Parathyroid adenoma (tissue), 2 donors: Measurements from ENCODE around the gene OR4B1.
"Not testable (repeated sequence)": the region's sequence is repeated elsewhere in the genome, so short reads cannot be mapped to it uniquely, and the experiment has no call there.

Experiments used
- H2AFZ ChIP-seq: fragments of 300-600 bp; sonication (generic); one replicate; pipeline ENCODE4 v1.7.0; 2017; ENCODE audit warnings: antibody characterized with exemption, mild to moderate bottlenecking
- H3K27ac ChIP-seq: fragments of 300-600 bp; sonication (generic); one replicate; pipeline ENCODE4 v1.7.0; 2017
- H3K27me3 ChIP-seq: fragments of 300-600 bp; sonication (generic); one replicate; pipeline ENCODE4 v1.7.0; 2017; ENCODE audit warnings: low read length; ENCODE audit not compliant: control insufficient read depth, insufficient read depth
- H3K36me3 ChIP-seq: fragments of 300-600 bp; sonication (generic); one replicate; pipeline ENCODE4 v1.7.0; 2017; ENCODE audit warnings: low read length; ENCODE audit not compliant: control insufficient read depth, insufficient read depth
- H3K4me1 ChIP-seq: fragments of 300-600 bp; sonication (generic); one replicate; pipeline ENCODE4 v1.7.0; 2017; ENCODE audit warnings: control low read depth
- H3K4me2 ChIP-seq: fragments of 300-600 bp; sonication (generic); one replicate; pipeline ENCODE4 v1.7.0; 2017; ENCODE audit warnings: low read length
- H3K4me3 ChIP-seq: fragments of 300-600 bp; sonication (generic); one replicate; pipeline ENCODE4 v1.7.0; 2017; ENCODE audit warnings: low read depth, low read length
- H3K79me2 ChIP-seq: fragments of 300-600 bp; sonication (generic); one replicate; pipeline ENCODE4 v1.7.0; 2017; ENCODE audit warnings: control low read depth
- H3K9ac ChIP-seq: fragments of 300-600 bp; sonication (generic); one replicate; pipeline ENCODE4 v1.7.0; 2017; ENCODE audit warnings: mild to moderate bottlenecking
- H3K9me3 ChIP-seq: fragments of 300-600 bp; sonication (generic); one replicate; pipeline ENCODE4 v1.7.0; 2017; ENCODE audit warnings: low read length; ENCODE audit not compliant: control insufficient read depth
- TF ChIP-seq, protein P1 (sequence below): fragments of 300-600 bp; sonication (generic); IDR thresholded peaks from one replicate; pipeline ENCODE4 v1.7.0; 2017; ENCODE audit warnings: antibody characterized with exemption, mild to moderate bottlenecking
- donor health status: primary hyperparathyroidism.

The OR4B1 gene

DNA sequence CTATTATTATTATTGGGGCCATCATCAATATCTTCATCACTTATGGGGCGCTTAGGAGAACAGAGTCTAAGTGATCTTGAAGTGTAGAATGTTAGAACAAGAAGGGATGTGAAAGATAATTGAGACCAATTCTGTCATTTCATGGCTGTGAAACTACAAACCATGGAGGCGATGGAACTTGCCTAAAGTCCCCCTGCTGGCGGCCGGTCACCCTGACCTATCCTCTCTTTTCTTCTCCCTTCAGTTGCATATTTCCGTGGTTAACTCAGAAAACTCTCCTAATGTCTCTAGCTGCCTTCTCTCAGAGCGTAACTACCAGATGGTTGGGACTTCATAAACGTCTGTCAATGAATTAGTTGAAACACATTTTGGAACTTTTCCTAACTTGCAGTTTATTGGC, 6.6 kb upstream of the OR4B1 start:
- H3K27me3 ChIP-seq: no peaks in the 10 kb centered on the region
- H3K4me1 ChIP-seq: no peaks in the 10 kb centered on the region
- H3K9me3 ChIP-seq: no peaks in the 10 kb centered on the region
- no peaks in the 10 kb centered on the region for H3K79me2 ChIP-seq
- no peak overlapping the region for H3K4me2 ChIP-seq
- no peak overlapping the region for H3K4me3 ChIP-seq
- no peak overlapping the region for H2AFZ ChIP-seq
- no peaks in the 10 kb centered on the region for H3K36me3 ChIP-seq
- no peak overlapping the region for H3K27ac ChIP-seq
- no peak overlapping the region for H3K9ac ChIP-seq
- TF ChIP-seq, protein P1, sequence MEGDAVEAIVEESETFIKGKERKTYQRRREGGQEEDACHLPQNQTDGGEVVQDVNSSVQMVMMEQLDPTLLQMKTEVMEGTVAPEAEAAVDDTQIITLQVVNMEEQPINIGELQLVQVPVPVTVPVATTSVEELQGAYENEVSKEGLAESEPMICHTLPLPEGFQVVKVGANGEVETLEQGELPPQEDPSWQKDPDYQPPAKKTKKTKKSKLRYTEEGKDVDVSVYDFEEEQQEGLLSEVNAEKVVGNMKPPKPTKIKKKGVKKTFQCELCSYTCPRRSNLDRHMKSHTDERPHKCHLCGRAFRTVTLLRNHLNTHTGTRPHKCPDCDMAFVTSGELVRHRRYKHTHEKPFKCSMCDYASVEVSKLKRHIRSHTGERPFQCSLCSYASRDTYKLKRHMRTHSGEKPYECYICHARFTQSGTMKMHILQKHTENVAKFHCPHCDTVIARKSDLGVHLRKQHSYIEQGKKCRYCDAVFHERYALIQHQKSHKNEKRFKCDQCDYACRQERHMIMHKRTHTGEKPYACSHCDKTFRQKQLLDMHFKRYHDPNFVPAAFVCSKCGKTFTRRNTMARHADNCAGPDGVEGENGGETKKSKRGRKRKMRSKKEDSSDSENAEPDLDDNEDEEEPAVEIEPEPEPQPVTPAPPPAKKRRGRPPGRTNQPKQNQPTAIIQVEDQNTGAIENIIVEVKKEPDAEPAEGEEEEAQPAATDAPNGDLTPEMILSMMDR: no peak

DNA sequence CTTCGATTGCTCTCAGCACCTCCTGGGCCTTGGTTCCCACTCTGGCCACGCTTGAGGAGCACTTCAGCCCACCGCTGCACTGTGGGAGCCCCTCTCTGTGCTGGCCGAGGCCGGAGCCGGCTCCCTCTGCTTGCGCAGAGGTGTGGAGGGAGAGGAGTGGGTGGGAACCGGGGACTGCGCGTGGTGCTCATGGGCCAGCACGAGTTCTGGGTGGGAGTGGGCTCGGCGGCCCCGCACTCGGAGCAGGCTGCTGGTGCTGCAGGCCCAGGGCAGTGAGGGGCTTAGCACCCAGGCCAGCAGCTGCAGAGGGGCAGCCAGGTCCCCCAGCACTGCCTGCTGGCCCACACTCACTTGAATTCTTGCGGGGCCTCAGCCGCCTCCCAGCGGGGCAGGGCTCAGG, 12.2 kb downstream of the OR4B1 start:
- TF ChIP-seq, protein P1: no peak

DNA sequence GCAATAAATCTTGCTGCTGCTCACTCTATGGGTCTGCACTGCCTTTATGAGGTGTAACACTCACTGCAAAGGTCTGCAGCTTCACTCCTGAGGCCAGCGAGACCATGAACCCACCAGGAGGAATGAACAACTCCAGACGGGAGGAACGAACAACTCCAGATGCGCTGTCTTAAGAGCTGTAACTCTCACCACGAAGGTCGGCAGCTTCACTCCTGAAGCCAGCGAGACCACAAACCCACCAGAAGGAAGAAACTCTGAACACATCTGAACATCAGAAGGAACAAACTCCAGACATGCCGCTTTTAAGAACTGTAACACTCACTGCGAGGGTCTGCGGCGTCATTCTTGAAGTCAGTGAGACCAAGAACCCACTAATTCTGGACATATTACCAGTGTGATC, 13.4 kb downstream of the OR4B1 start:
- H3K4me1 ChIP-seq, H3K36me3 ChIP-seq, H3K27ac ChIP-seq, H3K4me3 ChIP-seq, H3K4me2 ChIP-seq, H3K9ac ChIP-seq, H3K9me3 ChIP-seq, H2AFZ ChIP-seq, H3K79me2 ChIP-seq, H3K27me3 ChIP-seq: not testable (repeated sequence)

More for the DNA sequence above, 12.2 kb downstream of the OR4B1 start:
- Histone ChIP-seq H3K4me3 (no peak overlapping the region), H3K9me3 (no peaks in the 10 kb centered on the region), H3K9ac (no peak overlapping the region), H2AFZ (no peak overlapping the region), H3K4me2 (no peak overlapping the region), H3K4me1 (no peaks in the 10 kb centered on the region), H3K27ac (no peak overlapping the region), H3K27me3 (no peaks in the 10 kb centered on the region), H3K79me2 (no peaks in the 10 kb centered on the region), H3K36me3 (no peaks in the 10 kb centered on the region)

DNA sequence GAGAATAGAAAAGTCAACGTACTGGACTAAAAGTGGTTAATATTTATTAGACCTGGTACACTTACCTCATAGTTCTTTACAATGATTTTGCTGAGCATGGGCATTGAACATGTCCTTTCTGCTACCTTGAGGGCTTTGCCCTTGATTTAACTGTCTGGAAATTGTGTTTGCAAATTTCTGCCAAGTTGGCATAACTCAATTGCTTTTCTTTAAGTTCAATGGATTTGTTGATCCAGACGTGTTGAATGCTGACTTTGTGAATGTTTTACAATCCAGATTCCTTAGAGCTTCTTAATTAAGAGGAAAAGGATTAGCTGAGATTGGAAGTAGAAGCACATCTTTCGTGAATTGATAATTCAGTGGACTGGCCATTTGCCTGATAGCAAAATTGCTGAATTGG, 21.1 kb downstream of the OR4B1 start:
- no peak overlapping the region for H2AFZ ChIP-seq
- no peak overlapping the region for H3K4me2 ChIP-seq
- no peak overlapping the region for H3K27ac ChIP-seq
- H3K4me3 ChIP-seq: no peak overlapping the region
- H3K36me3 ChIP-seq: no peaks in the 10 kb centered on the region
- H3K9ac ChIP-seq: no peak overlapping the region
- no peaks in the 10 kb centered on the region for H3K4me1 ChIP-seq
- no peaks in the 10 kb centered on the region for H3K27me3 ChIP-seq
- no peaks in the 10 kb centered on the region for H3K79me2 ChIP-seq
- no peaks in the 10 kb centered on the region for H3K9me3 ChIP-seq
- TF ChIP-seq, protein P1: no peak

DNA sequence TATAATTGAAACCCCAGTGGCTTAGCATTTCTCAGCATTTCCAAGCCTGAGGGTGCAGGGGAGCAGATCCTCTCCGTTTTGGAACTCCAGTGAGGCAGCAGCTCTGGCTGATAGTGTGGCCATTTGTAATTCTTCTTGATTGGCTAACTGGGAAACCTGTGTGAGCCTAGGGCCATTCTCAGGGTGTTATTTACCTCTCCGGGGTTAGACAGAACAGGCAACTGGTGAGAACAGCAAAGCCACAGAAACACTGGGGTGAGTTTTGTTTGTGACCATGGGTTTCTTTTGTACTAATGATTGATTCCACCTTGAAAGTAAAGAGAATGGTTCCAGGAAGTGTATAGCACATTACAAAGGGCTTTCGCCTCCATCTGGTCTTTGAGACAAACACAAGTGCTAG, 25.9 kb downstream of the OR4B1 start:
- Histone ChIP-seq H3K4me3 (no peak overlapping the region), H3K4me2 (no peak overlapping the region), H3K79me2 (no peaks in the 10 kb centered on the region), H3K9me3 (no peaks in the 10 kb centered on the region), H2AFZ (no peak overlapping the region), H3K27me3 (no peaks in the 10 kb centered on the region), H3K9ac (no peak overlapping the region), H3K27ac (no peak overlapping the region), H3K4me1 (no peaks in the 10 kb centered on the region), H3K36me3 (no peaks in the 10 kb centered on the region)
- TF ChIP-seq, protein P1: no peak
